ENCODE measurements around the gene COMTD1.

- no peak for TF ChIP-seq SIN3A (IDR thresholded peaks at IDR 0.05; ENCODE audit: borderline replicate concordance, low read depth, low read length)
- TF ChIP-seq RAD21 (IDR thresholded peaks at IDR 0.05; ENCODE audit: low read length), result no peak
- no peak for TF ChIP-seq TEAD4 (IDR thresholded peaks at IDR 0.05; ENCODE audit: borderline replicate concordance, insufficient read depth)
- no peak; the same call in 1 of the 2 replicates for TF ChIP-seq RXRA (IDR thresholded peaks at IDR 0.05; ENCODE audit: borderline replicate concordance, low read depth)
These were observed 43.8 kb downstream of the COMTD1 start for GRCh38 chr10:75191821-75192568.

All from SK-N-SH (cell line).